BLaER1 (cell line): Measurements from ENCODE around the gene PCNT.

Source experiments
- H3K27ac ChIP-seq: shearing (Covaris generic); formaldehyde crosslinking; 2 replicates; pipeline ENCODE4 v1.8.1; 2022
- H3K27me3 ChIP-seq: shearing (Covaris generic); formaldehyde crosslinking; 2 replicates; pipeline ENCODE4 v1.8.1; 2022
- H3K36me3 ChIP-seq: shearing (Covaris generic); formaldehyde crosslinking; 2 replicates; pipeline ENCODE4 v1.8.1; 2022
- H3K4me1 ChIP-seq: shearing (Covaris generic); formaldehyde crosslinking; 2 replicates; pipeline ENCODE4 v1.8.1; 2022
- H3K4me2 ChIP-seq: shearing (Covaris generic); formaldehyde crosslinking; 2 replicates; pipeline ENCODE4 v1.8.1; 2022
- H3K4me3 ChIP-seq: shearing (Covaris generic); formaldehyde crosslinking; 2 replicates; pipeline ENCODE4 v1.8.1; 2022
- H3K9ac ChIP-seq: shearing (Covaris generic); formaldehyde crosslinking; 2 replicates; pipeline ENCODE4 v1.8.1; 2022
- H3K9me3 ChIP-seq: shearing (Covaris generic); formaldehyde crosslinking; 2 replicates; pipeline ENCODE4 v1.8.1; 2022
- H4K20me1 ChIP-seq: shearing (Covaris generic); formaldehyde crosslinking; 2 replicates; pipeline ENCODE4 v1.8.1; 2022
- Cebpa-rat ChIP-seq: shearing (Covaris generic); IDR thresholded peaks from 2 replicates; pipeline ENCODE4 v1.8.1; 2022

Gene PCNT

DNA sequence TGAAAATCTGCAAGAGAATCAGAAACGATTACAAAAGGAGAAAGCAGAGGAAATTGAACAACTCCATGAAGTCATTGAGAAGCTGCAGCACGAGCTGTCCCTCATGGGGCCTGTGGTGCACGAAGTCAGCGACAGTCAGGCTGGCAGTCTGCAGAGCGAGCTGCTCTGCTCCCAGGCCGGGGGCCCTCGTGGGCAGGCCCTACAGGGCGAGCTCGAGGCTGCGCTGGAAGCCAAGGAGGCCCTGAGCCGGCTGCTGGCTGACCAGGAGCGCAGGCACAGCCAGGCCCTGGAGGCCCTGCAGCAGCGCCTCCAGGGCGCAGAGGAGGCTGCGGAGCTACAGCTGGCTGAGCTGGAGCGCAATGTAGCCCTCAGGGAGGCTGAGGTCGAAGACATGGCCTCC, 87.3 kb downstream of the PCNT start:
- no peak overlapping the region for H3K4me2 ChIP-seq
- H3K4me1 ChIP-seq: peaks cover 18% of the 10 kb centered on the region
- H4K20me1 ChIP-seq: no peaks in the 10 kb centered on the region
- H3K9me3 ChIP-seq: no peaks in the 10 kb centered on the region
- H3K27ac ChIP-seq: no peak overlapping the region
- H3K9ac ChIP-seq: no peak overlapping the region
- H3K27me3 ChIP-seq: no peaks in the 10 kb centered on the region
- peaks cover 66% of the 10 kb centered on the region for H3K36me3 ChIP-seq
- no peak for TF ChIP-seq Cebpa-rat
- H3K4me3 ChIP-seq: no peak overlapping the region

GRCh38 chr21:46411691-46412090, 87.7 kb downstream of the PCNT start:
- H4K20me1 ChIP-seq: no peaks in the 10 kb centered on the region
- no peak overlapping the region for H3K4me3 ChIP-seq
- no peak for TF ChIP-seq Cebpa-rat
- no peak overlapping the region for H3K27ac ChIP-seq
- no peaks in the 10 kb centered on the region for H3K9me3 ChIP-seq
- no peak overlapping the region for H3K4me2 ChIP-seq
- no peak overlapping the region for H3K9ac ChIP-seq
- H3K4me1 ChIP-seq: peaks cover 22% of the 10 kb centered on the region
- peaks cover 71% of the 10 kb centered on the region for H3K36me3 ChIP-seq
- no peaks in the 10 kb centered on the region for H3K27me3 ChIP-seq

DNA sequence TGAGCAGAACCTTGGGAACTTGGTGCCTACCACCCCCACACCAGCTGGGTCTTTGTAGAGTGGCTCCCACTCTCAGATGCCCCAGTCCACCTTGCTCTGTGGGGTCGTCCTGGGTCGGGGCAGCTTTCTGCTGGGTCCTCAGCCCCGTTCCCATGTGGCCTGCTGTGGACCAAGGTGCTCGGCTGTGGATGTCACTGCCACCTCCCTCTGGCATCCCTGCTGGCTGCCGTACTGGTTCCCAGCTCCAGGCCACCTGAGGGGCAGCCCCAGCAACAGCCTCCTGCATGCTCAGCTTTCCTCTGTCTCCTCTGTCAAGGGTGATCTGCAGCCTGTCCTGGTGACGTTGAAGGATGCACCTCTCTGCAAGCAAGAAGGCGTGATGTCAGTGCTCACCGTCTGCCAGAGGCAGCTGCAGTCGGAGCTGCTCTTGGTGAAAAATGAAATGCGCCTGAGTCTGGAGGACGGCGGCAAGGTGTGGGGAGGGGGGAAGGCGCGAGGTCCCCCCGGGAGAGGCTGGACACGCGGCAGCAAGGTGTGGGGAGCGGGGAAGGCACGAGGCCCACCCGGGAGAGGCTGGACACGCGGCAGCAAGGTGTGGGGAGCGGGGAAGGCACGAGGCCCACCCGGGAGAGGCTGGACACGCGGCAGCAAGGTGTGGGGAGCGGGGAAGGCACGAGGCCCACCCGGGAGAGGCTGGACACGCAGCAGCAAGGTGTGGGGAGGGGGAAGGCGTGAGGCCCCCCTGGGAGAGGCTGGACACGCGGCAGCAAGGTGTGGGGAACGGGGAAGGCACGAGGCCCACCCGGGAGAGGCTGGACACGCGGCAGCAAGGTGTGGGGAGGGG, 88.8 kb downstream of the PCNT start:
- no peak for TF ChIP-seq Cebpa-rat
- Histone ChIP-seq H4K20me1 (no peaks in the 10 kb centered on the region), H3K27me3 (no peaks in the 10 kb centered on the region), H3K4me3 (no peak overlapping the region), H3K36me3 (peaks cover 73% of the 10 kb centered on the region), H3K9me3 (no peaks in the 10 kb centered on the region), H3K9ac (no peak overlapping the region), H3K4me1 (peaks cover 28% of the 10 kb centered on the region), H3K27ac (no peak overlapping the region), H3K4me2 (no peak overlapping the region)

DNA sequence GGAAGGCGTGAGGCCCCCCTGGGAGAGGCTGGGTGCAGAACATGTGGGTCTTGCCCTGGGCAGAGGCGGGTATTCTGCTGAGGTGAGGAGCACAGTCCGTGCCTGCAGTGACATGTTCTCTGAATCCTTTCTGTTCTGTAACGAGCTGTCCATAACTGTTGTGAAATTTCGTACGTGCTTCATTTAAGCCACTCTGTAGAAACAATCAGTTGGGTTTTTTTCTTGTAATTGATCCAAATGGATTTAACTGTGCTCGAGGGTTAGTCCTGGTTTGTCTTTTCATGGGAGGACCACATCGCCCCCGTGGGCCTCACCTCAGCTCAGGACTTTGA, 89.4 kb downstream of the PCNT start:
- Histone ChIP-seq H4K20me1 (no peaks in the 10 kb centered on the region), H3K4me2 (no peak overlapping the region), H3K27ac (no peak overlapping the region), H3K9me3 (no peaks in the 10 kb centered on the region), H3K27me3 (no peaks in the 10 kb centered on the region), H3K4me3 (no peak overlapping the region), H3K4me1 (peaks cover 23% of the 10 kb centered on the region), H3K9ac (no peak overlapping the region), H3K36me3 (peaks cover 76% of the 10 kb centered on the region)
- TF ChIP-seq Cebpa-rat: no peak

DNA sequence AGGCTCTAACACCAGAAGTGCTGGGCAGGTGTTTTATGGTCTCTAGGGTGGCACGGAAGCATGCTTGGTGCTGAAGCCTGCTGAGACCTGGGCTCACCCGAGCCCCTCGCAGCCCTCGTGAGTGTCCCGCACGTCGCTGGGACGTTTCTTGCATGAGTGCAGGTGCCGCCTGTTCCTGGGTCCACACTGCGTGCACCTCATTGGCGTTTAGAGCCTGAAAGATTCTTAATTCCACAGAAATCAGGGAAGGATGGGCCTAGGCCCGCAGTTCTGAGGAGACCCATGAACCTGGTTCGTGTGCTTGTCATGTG, 91.0 kb downstream of the PCNT start:
- no peak for TF ChIP-seq Cebpa-rat
- Histone ChIP-seq H3K9me3 (no peaks in the 10 kb centered on the region), H3K27me3 (no peaks in the 10 kb centered on the region), H3K36me3 (peaks cover 78% of the 10 kb centered on the region), H3K4me2 (no peak overlapping the region), H3K27ac (no peak overlapping the region), H3K4me1 (peaks cover 32% of the 10 kb centered on the region), H3K9ac (no peak overlapping the region), H3K4me3 (no peak overlapping the region), H4K20me1 (no peaks in the 10 kb centered on the region)

GRCh38 chr21:46416551-46416950, 92.6 kb downstream of the PCNT start:
- Histone ChIP-seq H3K36me3 (peaks cover 72% of the 10 kb centered on the region), H3K9ac (0 out of 2 replicates have a peak overlapping the region, but pooled peaks have one; percentile 6), H3K4me3 (no peak overlapping the region), H3K27ac (peak overlapping the region; percentile 64), H3K27me3 (no peaks in the 10 kb centered on the region), H3K4me1 (peaks cover 48% of the 10 kb centered on the region), H3K9me3 (no peaks in the 10 kb centered on the region), H3K4me2 (peak overlapping the region; percentile 63), H4K20me1 (no peaks in the 10 kb centered on the region)
- no peak for TF ChIP-seq Cebpa-rat

GRCh38 chr21:46418265-46418946, 94.5 kb downstream of the PCNT start:
- no peaks in the 10 kb centered on the region for H3K9me3 ChIP-seq
- peaks cover 67% of the 10 kb centered on the region for H3K36me3 ChIP-seq
- peaks cover 67% of the 10 kb centered on the region for H3K4me1 ChIP-seq
- H3K27ac ChIP-seq: peak overlapping the region; percentile 64
- no peaks in the 10 kb centered on the region for H4K20me1 ChIP-seq
- H3K9ac ChIP-seq: no peak overlapping the region
- H3K4me2 ChIP-seq: peak overlapping the region; percentile 71; the same call in 1 of the 2 replicates
- no peak for TF ChIP-seq Cebpa-rat
- H3K27me3 ChIP-seq: no peaks in the 10 kb centered on the region
- no peak overlapping the region for H3K4me3 ChIP-seq

GRCh38 chr21:46420241-46421190, 96.6 kb downstream of the PCNT start:
- no peak for TF ChIP-seq Cebpa-rat
- peaks cover 58% of the 10 kb centered on the region for H3K36me3 ChIP-seq
- H3K27ac ChIP-seq: peak overlapping the region; percentile 59
- H3K27me3 ChIP-seq: no peaks in the 10 kb centered on the region
- H4K20me1 ChIP-seq: no peaks in the 10 kb centered on the region
- peak overlapping the region; percentile 71 for H3K4me2 ChIP-seq
- H3K4me3 ChIP-seq: no peak overlapping the region
- no peaks in the 10 kb centered on the region for H3K9me3 ChIP-seq
- peaks cover 70% of the 10 kb centered on the region for H3K4me1 ChIP-seq
- H3K9ac ChIP-seq: peak overlapping the region; percentile 45; the same call in 1 of the 2 replicates

GRCh38 chr21:46421191-46421750, 97.3 kb downstream of the PCNT start:
- no peak for TF ChIP-seq Cebpa-rat
- H3K27ac ChIP-seq: peak overlapping the region; percentile 59
- peak overlapping the region; percentile 71 for H3K4me2 ChIP-seq
- no peaks in the 10 kb centered on the region for H3K9me3 ChIP-seq
- no peak overlapping the region for H3K4me3 ChIP-seq
- H3K4me1 ChIP-seq: peaks cover 69% of the 10 kb centered on the region
- no peaks in the 10 kb centered on the region for H4K20me1 ChIP-seq
- no peaks in the 10 kb centered on the region for H3K27me3 ChIP-seq
- H3K36me3 ChIP-seq: peaks cover 58% of the 10 kb centered on the region
- H3K9ac ChIP-seq: peak overlapping the region; percentile 45; the same call in 1 of the 2 replicates
